ENCODE data around the gene THPO.

The THPO gene

DNA sequence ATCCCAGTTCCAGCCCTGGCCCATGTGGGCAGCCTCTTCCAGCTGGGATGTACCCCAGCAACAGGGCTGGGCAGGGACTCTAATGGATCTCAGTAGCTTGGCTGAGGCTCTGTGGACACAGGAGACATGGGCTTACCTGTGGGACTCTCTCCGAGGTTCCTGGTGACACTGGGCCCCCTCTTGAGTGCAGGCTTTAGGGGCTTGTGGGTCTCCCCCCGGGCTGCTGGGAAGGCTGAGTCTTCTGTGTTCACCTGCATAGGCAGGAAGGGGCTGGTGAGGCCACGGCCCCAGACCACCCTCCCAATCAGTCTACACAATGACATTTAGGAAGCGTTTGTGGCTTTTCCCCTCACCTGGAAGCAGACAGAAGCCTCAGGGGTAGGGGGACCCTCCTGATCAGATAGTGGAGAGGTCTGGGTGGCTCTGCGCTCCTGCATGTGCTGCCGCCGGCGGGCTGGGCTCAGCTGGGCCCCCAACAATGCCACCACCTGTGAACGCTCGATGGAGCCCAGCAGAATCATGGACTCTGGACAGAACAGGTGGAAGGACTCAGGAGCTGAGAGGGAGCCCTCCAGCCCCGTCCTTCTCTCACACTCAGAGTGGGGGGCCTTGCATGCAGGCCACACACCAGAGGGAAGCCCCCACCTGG is 25.0 kb downstream of the THPO start:
- no peaks in the 10 kb centered on the region for H3K4me1 ChIP-seq (ENCODE audit: control insufficient read depth, low read depth, low read length)
- H3K9me3 ChIP-seq (ENCODE audit: control insufficient read depth, low read depth, low read length), result no peaks in the 10 kb centered on the region
- H3K27ac ChIP-seq (ENCODE audit: low read length), result no peak overlapping the region
- H3K36me3 ChIP-seq (ENCODE audit: control insufficient read depth, low read depth, low read length), result peaks cover 28% of the 10 kb centered on the region
- no peaks in the 10 kb centered on the region for H3K27me3 ChIP-seq (ENCODE audit: control insufficient read depth, insufficient read depth, low read length)
- H3K9ac ChIP-seq (ENCODE audit: low read length), result no peak overlapping the region
- H3K4me3 ChIP-seq (ENCODE audit: low read length), result no peak overlapping the region

DNA sequence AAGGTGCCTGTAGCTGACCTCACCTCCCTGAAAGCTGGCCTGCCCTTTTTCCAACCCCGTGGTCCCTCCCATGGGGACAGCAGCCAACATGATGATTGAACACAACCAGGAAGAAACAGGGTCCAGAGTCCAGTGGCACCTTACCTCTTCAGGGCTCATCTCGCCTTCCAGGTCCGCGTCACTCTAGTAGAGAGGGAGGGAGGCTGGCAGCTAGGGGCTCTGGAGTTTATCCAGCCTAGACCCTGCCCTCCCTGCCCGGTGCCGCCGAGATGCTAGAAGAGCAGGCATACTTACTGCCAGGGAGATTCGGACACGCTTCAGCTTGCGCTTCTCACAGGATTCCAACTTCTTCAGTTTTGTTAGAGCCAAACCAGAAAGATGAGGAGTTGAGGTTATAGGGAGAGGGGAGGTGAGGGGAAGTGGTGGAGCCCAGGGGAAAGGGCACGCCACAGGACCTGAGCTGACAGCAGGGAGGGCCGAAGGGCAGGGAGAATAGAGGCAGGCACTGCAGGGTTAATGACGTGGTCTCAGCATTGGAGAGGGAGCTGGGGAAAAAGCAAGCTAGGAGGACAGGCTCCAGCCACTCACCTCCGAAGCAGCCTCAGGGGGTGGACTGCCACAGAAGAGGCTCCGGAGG is 25.7 kb downstream of the THPO start:
- no peaks in the 10 kb centered on the region for H3K27me3 ChIP-seq (ENCODE audit: control insufficient read depth, insufficient read depth, low read length)
- H3K9me3 ChIP-seq (ENCODE audit: control insufficient read depth, low read depth, low read length), result no peaks in the 10 kb centered on the region
- H3K27ac ChIP-seq (ENCODE audit: low read length), result no peak overlapping the region
- H3K4me3 ChIP-seq (ENCODE audit: low read length), result no peak overlapping the region
- peaks cover 25% of the 10 kb centered on the region for H3K36me3 ChIP-seq (ENCODE audit: control insufficient read depth, low read depth, low read length)
- no peaks in the 10 kb centered on the region for H3K4me1 ChIP-seq (ENCODE audit: control insufficient read depth, low read depth, low read length)
- no peak overlapping the region for H3K9ac ChIP-seq (ENCODE audit: low read length)

DNA sequence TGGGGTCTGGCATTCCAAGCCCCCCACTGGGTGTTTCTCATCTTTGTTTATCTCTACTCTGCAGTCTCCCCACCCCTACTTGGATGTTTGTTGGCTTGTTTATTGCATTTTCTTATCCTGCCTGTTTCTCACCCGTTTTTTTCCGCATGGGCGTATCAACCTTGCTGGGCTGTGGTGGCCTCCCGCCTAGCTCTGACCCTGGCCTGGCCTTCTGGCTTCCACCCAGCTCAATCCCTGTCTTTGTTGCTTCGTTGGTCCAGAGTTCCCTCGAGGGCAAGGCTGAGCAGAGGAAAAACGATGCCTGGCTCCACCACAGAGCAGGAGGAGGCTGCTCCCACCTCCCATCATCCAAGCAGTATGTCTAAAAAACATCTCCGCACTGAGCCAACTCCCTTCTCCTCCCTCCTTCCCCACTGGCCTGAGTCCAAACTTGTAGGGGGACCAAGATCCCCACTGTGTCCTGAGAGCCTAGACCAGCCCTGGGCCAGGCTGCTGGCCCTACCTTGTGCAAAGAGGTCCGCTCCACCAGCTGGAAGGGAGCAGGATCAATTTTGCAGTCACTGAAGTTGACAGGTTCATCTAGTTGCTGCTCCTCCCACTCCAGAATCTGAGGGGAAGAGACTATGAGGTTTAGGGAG is 26.4 kb downstream of the THPO start:
- Histone ChIP-seq H3K9ac (ENCODE audit: low read length) (no peak overlapping the region), H3K4me1 (ENCODE audit: control insufficient read depth, low read depth, low read length) (no peaks in the 10 kb centered on the region), H3K4me3 (ENCODE audit: low read length) (no peak overlapping the region), H3K27me3 (ENCODE audit: control insufficient read depth, insufficient read depth, low read length) (no peaks in the 10 kb centered on the region), H3K27ac (ENCODE audit: low read length) (no peak overlapping the region), H3K9me3 (ENCODE audit: control insufficient read depth, low read depth, low read length) (no peaks in the 10 kb centered on the region), H3K36me3 (ENCODE audit: control insufficient read depth, low read depth, low read length) (peaks cover 20% of the 10 kb centered on the region)

DNA sequence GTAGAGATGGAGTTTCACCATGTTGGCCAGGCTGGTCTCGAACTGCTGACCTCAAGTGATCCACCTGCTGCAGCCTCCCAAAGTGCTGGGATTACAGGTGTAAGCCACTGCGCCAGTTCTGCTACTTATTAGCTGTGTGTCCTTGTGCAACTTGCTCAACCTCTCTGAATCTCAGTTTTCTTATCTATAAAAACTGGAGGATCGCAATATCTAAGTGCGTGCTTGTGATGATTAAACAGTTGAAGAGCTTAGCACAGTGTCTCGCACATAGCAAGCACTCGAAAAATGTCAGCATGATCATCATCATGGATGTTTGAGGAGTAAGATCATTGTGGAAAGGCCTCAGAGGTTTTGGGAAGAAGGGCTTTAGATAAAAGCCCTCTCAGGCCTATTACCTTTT is 27.4 kb downstream of the THPO start:
- Histone ChIP-seq H3K27me3 (ENCODE audit: control insufficient read depth, insufficient read depth, low read length) (no peaks in the 10 kb centered on the region), H3K36me3 (ENCODE audit: control insufficient read depth, low read depth, low read length) (peaks cover 12% of the 10 kb centered on the region), H3K9me3 (ENCODE audit: control insufficient read depth, low read depth, low read length) (no peaks in the 10 kb centered on the region), H3K4me1 (ENCODE audit: control insufficient read depth, low read depth, low read length) (no peaks in the 10 kb centered on the region), H3K27ac (ENCODE audit: low read length) (no peak overlapping the region), H3K4me3 (ENCODE audit: low read length) (no peak overlapping the region), H3K9ac (ENCODE audit: low read length) (no peak overlapping the region)

DNA sequence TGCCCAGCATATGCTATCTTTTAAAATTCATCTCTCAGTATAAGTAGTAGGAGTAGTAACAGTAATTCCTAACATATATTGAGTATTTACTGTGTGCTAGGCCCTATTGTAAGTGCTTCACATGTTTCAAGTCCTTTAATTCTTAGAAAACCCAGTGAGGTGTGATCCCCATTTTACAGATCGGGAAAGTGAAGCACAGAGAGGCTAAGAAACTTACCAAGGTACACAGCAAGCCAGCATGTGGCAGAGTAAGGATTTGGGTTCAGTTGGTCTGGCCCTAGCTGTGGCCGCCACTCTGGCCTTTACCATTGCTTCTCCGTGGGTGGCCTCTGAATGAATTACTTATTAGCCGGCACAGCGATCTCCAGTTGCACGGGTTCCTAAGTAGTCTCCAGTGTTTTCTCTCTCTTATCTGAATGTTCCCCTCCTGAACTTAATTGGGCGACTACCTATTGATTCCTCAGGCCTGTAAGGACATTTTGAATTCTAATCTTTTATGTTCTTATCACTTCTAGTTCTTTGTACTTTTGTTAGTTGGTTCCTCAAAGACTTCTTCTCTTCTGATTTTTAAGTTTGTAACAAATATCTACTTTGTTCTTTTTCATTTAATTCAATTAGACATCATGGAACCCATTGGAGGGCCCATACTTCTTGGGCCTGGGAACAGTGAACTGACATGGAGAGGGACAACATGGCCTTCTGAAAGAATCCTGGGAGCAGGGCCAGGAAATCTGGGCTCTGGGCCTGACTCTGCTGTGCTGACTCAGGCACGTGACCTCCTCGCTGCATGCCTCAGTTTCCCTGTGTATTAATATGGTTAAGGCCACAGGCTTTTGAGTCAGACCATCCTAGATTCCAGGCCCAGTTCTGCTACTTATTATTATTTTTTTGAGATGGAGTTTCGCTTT is 28.2 kb downstream of the THPO start:
- Histone ChIP-seq H3K27ac (ENCODE audit: low read length) (no peak overlapping the region), H3K9ac (ENCODE audit: low read length) (no peak overlapping the region), H3K9me3 (ENCODE audit: control insufficient read depth, low read depth, low read length) (no peaks in the 10 kb centered on the region), H3K27me3 (ENCODE audit: control insufficient read depth, insufficient read depth, low read length) (no peaks in the 10 kb centered on the region), H3K4me3 (ENCODE audit: low read length) (no peak overlapping the region), H3K4me1 (ENCODE audit: control insufficient read depth, low read depth, low read length) (peaks cover 4% of the 10 kb centered on the region), H3K36me3 (ENCODE audit: control insufficient read depth, low read depth, low read length) (peaks cover 5% of the 10 kb centered on the region)

DNA sequence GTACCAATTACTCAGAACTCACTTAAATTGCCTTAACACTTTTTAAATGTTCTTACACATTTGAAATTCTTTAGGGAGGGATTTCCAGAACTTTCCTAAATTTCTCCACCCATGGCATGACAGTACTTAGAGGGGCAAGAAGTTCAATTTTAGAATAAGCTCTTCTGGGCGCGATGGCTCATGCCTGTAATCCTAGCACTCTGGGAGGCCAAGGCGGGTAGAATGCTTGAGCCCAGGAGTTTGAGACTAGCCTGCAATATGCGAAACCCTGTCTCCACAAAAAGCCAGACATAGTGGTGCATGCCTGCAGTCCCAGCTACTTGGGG is 30.0 kb downstream of the THPO start:
- H3K27ac ChIP-seq (ENCODE audit: low read length), result no peak overlapping the region

DNA sequence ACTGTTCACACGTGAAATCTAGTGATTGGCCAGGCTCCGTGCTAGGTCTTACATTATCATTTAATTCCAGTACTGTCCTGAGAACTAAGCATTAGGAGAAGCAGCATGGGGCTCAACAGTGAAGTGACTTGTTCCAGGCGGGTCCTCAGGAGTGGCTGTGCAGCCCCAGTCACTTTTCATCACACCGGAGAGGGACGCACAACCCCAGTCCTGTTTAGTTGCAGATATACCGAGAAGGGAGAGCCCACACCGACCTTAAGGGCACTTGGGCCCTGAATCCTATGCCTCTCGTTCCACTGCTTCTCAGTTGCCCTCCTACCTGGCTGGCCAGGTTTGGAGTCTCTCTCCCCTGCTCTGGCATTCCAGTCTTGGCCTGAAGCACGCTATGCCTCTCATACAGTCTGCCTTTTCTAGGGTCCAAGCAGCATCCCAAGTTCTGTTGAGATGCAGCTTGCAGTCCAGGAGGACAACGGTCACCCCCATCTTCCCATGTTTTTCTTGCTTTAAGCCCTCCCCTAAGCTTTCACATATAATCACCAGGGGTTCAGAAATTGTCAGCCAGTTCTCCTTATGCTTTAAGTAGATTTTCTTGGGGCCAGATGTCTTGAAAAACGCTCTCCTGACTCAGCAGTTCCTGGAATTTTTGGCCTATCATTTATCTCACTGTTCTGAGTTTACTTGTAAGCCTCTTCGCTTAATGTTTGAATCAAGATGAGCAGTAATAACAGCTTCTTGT is 30.5 kb downstream of the THPO start:
- Histone ChIP-seq H3K27me3 (ENCODE audit: control insufficient read depth, insufficient read depth, low read length) (no peaks in the 10 kb centered on the region), H3K9ac (ENCODE audit: low read length) (no peak overlapping the region), H3K4me3 (ENCODE audit: low read length) (no peak overlapping the region), H3K27ac (ENCODE audit: low read length) (no peak overlapping the region), H3K4me1 (ENCODE audit: control insufficient read depth, low read depth, low read length) (peaks cover 4% of the 10 kb centered on the region), H3K9me3 (ENCODE audit: control insufficient read depth, low read depth, low read length) (no peaks in the 10 kb centered on the region), H3K36me3 (ENCODE audit: control insufficient read depth, low read depth, low read length) (peaks cover 6% of the 10 kb centered on the region)

More for the DNA sequence above, 30.0 kb downstream of the THPO start:
- peaks cover 5% of the 10 kb centered on the region for H3K36me3 ChIP-seq (ENCODE audit: control insufficient read depth, low read depth, low read length)
- H3K9me3 ChIP-seq (ENCODE audit: control insufficient read depth, low read depth, low read length), result no peaks in the 10 kb centered on the region
- no peak overlapping the region for H3K9ac ChIP-seq (ENCODE audit: low read length)
- peaks cover 4% of the 10 kb centered on the region for H3K4me1 ChIP-seq (ENCODE audit: control insufficient read depth, low read depth, low read length)
- H3K27me3 ChIP-seq (ENCODE audit: control insufficient read depth, insufficient read depth, low read length), result no peaks in the 10 kb centered on the region
- no peak overlapping the region for H3K4me3 ChIP-seq (ENCODE audit: low read length)

DNA sequence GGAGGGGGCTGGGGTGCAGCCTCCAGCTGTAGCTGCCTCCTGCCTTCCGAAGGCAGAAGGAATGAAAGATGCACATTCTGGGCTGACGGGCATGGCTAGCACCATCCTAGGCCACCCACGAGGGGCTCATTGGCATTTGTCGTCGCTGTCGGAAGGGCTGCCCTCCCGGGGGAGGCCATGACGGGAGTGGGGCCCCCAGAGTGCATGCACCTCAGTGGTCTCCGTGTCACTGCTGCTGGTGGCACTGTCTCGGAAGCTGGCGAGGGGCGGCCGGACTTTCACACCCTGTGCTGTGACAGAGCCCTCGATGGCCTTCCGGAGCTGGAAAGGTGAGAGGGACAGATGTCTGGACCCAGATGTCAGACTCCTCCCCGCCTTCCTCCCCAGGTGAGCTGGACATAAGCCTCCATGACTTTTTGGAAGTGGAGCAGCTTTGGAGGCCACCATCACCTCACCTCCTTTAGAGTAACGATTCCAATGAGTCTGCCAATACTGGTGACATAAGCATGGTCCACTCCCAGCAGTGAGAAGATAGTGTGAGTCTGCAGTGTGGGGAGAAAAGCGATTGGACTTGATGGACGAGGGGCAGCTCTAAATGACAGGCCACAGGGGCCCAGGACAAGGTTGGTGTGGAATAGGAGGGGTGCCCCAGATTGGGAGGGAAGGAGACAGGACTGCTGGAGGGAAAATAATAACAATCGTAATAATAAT is 31.4 kb downstream of the THPO start:
- H3K9ac ChIP-seq (ENCODE audit: low read length), result no peak overlapping the region
- peaks cover 7% of the 10 kb centered on the region for H3K36me3 ChIP-seq (ENCODE audit: control insufficient read depth, low read depth, low read length)
- H3K4me3 ChIP-seq (ENCODE audit: low read length), result no peak overlapping the region
- no peaks in the 10 kb centered on the region for H3K27me3 ChIP-seq (ENCODE audit: control insufficient read depth, insufficient read depth, low read length)
- H3K4me1 ChIP-seq (ENCODE audit: control insufficient read depth, low read depth, low read length), result peaks cover 4% of the 10 kb centered on the region
- no peaks in the 10 kb centered on the region for H3K9me3 ChIP-seq (ENCODE audit: control insufficient read depth, low read depth, low read length)
- no peak overlapping the region for H3K27ac ChIP-seq (ENCODE audit: low read length)

DNA sequence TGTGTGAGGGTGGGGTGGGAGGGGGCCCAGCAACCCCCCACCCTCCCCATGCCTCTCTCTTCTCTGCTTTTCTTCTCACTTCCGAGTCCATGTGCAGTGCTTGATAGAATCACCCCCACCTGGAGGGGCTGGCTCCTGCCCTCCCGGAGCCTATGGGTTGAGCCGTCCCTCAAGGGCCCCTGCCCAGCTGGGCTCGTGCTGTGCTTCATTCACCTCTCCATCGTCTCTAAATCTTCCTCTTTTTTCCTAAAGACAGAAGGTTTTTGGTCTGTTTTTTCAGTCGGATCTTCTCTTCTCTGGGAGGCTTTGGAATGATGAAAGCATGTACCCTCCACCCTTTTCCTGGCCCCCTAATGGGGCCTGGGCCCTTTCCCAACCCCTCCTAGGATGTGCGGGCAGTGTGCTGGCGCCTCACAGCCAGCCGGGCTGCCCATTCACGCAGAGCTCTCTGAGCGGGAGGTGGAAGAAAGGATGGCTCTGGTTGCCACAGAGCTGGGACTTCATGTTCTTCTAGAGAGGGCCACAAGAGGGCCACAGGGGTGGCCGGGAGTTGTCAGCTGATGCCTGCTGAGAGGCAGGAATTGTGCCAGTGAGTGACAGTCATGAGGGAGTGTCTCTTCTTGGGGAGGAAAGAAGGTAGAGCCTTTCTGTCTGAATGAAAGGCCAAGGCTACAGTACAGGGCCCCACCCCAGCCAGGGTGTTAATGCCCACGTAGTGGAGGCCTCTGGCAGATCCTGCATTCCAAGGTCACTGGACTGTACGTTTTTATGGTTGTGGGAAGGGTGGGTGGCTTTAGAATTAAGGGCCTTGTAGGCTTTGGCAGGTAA is 32.5 kb downstream of the THPO start:
- no peaks in the 10 kb centered on the region for H3K27me3 ChIP-seq (ENCODE audit: control insufficient read depth, insufficient read depth, low read length)
- peaks cover 7% of the 10 kb centered on the region for H3K36me3 ChIP-seq (ENCODE audit: control insufficient read depth, low read depth, low read length)
- no peak overlapping the region for H3K27ac ChIP-seq (ENCODE audit: low read length)
- H3K4me3 ChIP-seq (ENCODE audit: low read length), result no peak overlapping the region
- no peaks in the 10 kb centered on the region for H3K9me3 ChIP-seq (ENCODE audit: control insufficient read depth, low read depth, low read length)
- H3K4me1 ChIP-seq (ENCODE audit: control insufficient read depth, low read depth, low read length), result peaks cover 4% of the 10 kb centered on the region
- no peak overlapping the region for H3K9ac ChIP-seq (ENCODE audit: low read length)
